GM19193 (cell line): ENCODE results near the gene CDRT15.
"Not testable (repeated sequence)": the region's sequence is repeated elsewhere in the genome, so short reads cannot be mapped to it uniquely, and the experiment has no call there.

Experiments used
- POLR2A ChIP-seq: IDR thresholded peaks from 4 replicates; pipeline ENCODE4 v1.6.1; 2011; ENCODE audit not compliant: insufficient read depth, insufficient read length; ENCODE audit errors: extremely low read depth

Gene CDRT15

DNA sequence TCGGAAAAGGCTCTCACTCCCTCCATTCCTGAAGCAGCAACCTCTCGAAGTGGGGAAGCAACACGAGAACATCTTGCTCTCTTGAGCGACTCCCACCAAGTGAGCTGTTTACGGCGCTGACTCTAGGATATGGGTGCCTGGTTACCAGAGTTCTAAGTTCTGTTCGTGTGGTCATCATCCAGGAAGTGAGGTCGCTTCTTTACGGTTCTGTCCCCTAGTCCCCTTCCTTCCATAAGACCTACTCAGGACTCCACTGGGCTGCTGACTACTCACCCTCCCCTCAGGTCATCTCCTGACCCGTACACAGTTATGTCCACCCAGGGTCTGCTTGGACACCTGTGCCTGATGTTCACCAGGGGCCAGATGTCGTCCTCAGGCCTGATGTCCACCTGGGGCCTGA is at the start of gene CDRT15:
Gene CDRT15, minus strand, starts transcription at position 101 of the 400 bp plus-strand sequence. Its CDS starts 29 bp downstream, at position 72.
- not testable (repeated sequence) for TF ChIP-seq POLR2A

DNA sequence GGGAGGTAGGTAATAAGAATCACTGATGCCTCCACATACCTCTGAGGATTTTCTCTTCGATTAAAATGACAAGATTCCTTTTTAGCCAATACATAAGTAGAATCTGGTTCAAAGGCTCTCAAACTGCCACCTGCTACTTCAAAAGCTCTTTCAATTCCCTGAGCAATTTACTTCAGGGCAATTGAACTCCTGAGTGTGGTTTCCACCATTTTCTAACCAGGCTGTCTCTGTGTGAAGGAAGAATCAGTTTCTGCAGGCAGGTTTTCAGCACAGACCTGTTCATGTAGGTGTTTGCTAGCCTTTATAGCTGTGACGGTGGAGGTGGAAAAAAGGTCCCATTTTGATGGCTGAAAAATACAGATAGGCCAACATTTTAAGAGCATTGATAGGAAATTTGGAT is 46.1 kb upstream of the CDRT15 start:
- no peak for TF ChIP-seq POLR2A

DNA sequence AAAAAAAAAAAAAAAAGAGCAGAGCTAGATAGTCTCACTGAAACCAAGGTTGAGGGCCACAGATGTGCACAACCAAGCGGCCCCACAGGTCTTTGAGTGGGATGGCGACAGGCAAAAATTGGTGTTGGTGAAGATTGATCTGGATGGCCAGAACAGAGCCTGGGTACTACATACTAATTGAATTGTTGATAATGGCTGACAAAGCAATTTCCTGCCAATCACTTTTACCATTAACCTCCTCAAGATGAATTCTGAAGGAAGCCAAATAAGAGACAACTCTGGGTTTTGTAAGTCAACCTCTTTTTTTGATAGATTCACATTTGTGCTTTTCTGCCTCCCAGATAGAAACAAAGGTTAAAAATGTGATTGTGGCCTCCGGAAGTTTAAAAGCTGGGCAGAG is 44.9 kb upstream of the CDRT15 start:
- TF ChIP-seq POLR2A = no peak

DNA sequence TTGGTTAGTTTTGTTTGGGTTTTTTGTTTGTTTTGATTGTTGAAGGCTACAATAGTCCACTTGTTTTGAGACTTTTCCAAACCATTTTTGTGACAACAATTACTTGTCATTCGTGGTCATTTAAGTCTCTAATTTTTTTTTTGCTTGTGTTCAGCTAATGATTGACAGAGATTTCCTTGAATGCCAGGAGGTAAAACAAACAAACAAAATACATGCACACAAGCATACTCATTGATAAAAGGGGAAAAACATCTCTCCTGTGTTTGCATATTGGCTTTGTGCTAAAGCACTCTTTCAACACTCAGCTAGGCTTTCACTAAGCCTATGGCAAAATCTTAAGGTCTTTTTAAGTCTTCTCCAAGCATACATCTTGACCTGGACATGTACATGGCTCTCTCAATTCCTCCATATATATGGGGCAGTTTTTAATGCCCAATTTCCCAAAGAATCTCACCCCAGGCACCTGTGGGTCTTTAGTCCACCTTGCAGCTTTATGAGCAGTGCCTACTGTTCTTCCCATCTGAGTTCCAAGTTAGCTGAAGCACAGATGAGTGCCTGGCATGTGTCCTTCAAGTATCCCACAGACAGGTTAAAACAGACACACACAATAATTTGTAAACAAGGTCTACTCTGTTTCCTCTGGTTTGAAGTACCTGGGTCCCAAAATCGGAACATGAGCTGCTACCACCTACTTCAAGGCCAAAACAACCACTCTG is 40.0 kb upstream of the CDRT15 start:
- TF ChIP-seq POLR2A = no peak

DNA sequence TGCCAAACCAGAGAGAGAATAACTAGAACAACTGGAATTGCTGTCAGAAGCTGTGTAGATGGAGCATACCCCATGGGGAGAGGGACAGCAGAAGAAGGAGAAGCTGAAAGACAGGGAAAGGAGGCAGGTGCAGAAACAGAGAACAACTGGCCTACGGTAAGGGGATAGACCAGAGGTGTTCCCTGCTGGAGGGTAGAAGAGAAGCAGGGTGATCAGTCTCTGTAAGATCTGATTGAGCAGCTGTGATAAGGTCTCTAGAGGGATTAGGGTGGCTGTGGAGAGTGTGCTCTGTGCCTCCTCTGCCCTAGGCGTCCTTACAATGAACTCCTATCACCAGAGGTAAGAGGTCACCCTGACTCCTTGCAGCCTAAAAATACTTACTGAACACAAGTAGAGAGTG is 33.8 kb upstream of the CDRT15 start:
- no peak for TF ChIP-seq POLR2A

DNA sequence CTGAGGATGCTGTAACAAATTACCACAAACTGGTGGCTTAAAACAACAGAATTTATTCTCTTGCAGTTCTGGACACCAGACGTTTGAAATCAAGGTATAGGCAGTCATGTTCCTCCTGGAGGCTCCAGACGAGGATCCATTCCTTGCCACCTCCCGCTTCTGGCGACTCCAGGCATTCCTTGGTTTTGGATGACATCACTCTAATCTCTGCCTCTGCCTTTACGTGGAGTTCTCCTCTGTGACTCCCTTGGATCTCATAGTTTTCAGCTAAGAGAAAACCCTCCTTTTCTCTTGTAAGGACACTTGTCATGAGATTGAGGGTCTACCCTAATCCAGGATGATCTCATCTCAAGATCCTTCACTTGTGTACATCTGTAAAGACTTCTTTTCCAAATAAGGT is 32.8 kb upstream of the CDRT15 start:
- no peak for TF ChIP-seq POLR2A

DNA sequence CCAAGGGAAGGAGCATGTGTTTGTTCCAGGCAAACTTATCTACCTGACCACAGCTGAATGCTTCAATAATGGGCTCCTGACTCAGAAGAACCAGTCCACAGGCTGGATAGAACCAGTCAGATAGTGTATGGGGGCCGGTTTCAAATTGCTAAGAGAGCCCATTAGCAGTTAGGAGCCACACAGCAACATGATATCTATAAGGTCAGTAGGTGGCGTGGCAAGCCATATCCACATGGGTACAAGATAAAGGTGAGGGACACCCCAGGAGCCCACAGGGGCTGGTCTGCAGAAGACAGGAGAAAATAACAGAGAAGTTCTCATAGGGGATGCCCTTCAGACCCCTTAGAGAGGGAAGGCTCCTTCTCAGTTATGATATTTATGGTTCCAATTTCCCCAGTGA is 31.6 kb upstream of the CDRT15 start:
- TF ChIP-seq POLR2A = no peak

DNA sequence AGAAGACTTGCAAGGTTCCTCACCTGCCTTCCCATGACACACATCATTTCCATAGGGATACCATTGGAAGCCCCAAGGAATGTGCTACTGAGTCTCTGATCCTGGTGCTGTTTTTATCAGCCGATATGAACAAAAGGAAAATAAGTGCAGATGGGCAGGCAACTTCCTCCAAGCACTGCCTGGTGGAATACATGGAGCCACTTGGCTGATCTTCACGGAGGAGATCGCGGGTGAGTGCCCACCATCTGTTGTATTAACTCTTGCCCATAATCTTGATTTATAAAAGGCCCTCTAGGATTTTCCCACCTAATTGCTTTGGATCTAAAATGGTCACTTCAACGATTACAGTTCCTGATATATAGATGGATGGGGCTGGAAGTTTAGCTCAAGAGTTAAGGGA is 24.7 kb upstream of the CDRT15 start:
- no peak for TF ChIP-seq POLR2A

DNA sequence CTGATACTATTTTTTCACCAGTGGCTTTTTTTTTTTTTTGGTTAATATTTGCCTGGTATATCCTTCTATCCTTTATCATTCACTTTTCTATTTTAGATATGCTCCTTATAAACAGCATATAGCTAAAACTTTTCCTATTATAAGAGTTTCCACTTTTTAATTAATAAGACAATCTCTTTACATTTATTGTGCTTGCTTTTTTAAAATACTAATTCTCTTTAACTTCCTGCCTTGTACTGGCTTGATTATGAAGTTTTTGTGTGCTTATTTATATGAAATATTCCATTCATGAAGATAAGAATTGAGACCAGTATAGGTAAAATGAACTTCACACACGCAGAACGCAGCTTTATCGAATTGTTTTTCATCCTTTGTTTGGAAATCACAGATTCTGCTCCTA is 9.0 kb upstream of the CDRT15 start:
- TF ChIP-seq POLR2A = no peak

DNA sequence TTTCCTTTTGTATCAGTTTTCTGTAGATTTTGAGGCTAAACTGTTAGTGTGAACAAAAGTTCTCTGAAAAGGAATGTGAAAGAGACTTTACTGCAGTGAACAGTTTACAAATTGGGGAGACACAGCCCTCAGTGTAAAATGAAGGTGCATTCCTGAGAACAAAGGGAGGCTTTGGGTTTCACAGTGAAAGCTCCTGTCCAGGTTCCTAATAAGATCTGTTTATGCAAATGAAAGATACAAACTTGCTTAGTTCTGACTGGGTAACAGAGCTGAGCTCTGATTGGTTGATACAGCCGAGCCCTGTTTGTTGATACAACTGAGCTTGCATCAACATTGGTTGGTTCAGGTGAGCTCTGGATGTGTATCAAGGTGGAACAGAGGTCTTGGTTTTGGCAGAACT is 8.3 kb upstream of the CDRT15 start:
- no peak for TF ChIP-seq POLR2A

DNA sequence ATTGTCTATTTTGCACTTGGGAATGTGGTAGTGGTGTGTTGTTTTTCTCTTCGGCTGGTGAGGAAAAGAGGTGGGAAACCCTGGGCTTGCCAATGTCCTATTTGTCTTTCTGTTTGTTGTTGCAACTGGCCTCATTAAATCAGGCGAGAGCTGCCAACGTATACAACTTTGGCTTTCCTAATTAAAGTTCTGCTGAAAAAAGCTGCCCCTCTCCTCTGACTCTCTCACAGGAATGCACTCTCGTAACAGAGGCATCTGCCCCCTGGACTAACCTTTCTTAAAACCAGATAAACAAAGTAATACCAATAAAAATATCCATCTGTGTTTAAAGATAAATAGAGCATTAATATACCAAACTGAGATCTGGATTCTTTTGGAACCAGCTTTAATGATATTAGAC is 7.8 kb downstream of the CDRT15 start:
- no peak for TF ChIP-seq POLR2A

DNA sequence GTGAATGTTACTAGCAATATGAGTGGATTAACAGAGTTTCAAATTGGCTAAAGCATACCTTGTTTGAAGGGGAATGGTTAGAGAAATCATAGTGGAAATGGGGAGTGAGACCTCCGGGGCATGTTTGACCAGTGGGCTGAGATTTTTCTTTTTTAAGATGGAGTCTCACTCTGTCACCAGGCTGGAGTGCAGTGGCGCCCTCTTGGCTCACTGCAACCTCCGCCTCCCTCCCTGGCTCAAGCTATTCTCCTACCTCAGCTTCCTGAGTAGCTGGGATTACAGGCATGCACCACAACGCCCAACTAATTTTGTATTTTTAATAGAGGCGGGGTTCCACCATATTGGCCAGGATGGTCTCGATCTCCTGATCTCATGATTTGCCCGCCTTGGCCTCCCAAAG is 9.6 kb downstream of the CDRT15 start:
- no peak for TF ChIP-seq POLR2A

DNA sequence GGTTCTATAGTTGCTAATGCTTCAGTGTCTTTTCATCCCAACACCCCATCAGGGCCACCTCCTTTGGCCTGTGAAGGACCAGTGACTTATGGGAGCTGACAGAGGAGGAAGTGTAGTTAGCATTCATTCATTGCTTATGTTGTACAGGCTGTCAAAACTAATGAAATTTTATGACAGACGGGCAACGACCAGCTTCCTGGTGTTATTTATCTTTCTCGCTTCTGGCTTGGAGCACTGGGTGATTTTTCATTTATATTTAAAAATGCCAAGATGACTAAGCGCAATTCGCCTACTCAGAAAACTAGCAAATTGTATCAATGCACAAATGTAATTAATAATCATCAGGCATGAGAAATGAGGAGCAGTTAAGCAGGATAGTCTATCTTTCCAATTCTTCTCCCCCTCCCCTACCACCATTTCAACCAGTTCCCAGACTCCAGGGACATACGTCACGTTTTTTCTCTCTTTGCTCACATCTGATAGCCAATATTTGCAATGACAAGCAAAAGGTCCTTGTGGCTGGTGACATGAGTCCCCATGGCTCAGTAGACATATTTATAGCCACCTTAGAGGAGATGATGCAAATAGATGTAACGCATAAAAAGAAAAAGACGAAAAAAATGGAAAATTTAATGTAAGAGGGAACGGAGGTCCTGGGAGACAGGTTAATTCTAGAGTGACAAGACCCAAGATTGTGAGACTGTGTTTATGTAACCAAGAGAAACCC is 11.2 kb downstream of the CDRT15 start:
- TF ChIP-seq POLR2A = no peak

DNA sequence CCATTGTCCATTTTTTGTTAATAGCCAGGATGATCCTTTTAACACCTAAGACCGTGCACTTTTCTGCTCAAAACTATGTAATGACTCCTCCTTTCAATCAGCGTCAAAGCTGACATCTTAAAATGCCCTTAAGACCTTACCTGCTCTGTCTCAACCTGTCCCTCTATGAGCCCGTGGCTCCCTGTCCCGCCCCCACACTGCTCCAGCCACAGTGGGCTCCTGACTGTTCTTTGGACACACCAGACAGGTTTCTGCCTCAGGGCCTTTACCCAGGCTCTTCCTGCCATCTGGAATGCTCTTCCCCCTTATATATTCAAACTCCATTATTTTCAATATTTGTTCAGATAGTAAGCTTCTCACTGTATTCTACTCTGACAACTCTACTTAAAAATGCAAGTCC is 14.1 kb downstream of the CDRT15 start:
- no peak for TF ChIP-seq POLR2A

DNA sequence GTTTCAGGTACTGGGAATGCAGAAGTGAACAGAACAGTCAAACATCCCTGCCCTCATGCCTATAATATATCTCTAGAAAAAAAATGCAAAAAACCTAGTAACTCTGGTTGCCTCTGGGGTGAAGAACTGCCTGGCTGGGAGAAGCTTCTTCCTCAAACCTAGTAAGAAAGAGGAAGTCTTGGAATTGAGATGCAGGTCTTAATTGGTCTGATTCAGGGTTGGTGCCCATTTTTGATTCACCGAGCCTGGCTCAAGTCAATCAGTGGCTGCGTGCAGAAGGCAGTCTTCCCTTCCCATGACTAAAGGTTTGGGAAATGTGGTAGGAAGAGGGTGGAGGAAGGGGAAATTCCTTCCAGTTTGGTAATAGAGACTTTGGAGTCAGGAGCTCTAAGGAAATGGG is 22.4 kb downstream of the CDRT15 start:
- no peak for TF ChIP-seq POLR2A

DNA sequence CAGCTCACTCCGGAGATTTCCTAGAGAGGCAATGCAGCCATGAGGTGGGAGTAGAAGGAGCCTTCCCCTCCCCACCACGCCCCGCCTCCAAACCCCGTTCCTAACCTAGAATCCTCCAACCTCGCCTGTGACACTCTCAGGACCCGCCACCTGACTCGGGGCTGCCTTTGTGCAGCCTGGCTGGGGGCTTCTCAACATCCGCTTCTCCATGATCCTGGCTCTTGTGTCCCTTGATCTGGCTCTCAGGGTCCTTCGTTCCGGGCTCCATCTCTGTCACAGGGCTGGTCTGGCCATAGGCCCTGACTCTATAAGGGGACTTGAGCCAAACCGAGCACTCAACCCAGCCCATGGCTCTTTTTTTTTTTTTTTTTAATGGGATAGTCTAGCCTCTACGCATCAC is 24.3 kb downstream of the CDRT15 start:
- no peak for TF ChIP-seq POLR2A
